Activated CD4-positive, CD25-positive, alpha-beta regulatory T cell treated with anti-CD3 and anti-CD28 coated beads, Interleukin-2, amount 50 U/mL, for 24 hours (primary cell): ENCODE measurements around the gene ORMDL2.

Experiments used
- ATAC-seq, 2 donors: fragments of 150-1000 bp; cut with Tn5 transposase; one replicate each; pipeline ENCODE4 v1.10.0; 2021; ENCODE audit warnings: mild to moderate bottlenecking in 1 of 2, moderate library complexity in 1 of 2

Gene ORMDL2, protein sequence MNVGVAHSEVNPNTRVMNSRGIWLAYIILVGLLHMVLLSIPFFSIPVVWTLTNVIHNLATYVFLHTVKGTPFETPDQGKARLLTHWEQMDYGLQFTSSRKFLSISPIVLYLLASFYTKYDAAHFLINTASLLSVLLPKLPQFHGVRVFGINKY

GRCh38 chr12:55817345-55818139 is at the start of gene ORMDL2, which contains the start of gene SARNP:
ORMDL2 (plus strand) TSS chr12:55818041; CDS start chr12:55819000, 959 bp downstream.
SARNP (minus strand) TSS chr12:55817724; CDS start chr12:55817701, 23 bp downstream.
- ATAC-seq = peak; percentile 96

- no peak for ATAC-seq
These were observed 46.1 kb upstream of the ORMDL2 start for GRCh38 chr12:55771736-55772135.

DNA sequence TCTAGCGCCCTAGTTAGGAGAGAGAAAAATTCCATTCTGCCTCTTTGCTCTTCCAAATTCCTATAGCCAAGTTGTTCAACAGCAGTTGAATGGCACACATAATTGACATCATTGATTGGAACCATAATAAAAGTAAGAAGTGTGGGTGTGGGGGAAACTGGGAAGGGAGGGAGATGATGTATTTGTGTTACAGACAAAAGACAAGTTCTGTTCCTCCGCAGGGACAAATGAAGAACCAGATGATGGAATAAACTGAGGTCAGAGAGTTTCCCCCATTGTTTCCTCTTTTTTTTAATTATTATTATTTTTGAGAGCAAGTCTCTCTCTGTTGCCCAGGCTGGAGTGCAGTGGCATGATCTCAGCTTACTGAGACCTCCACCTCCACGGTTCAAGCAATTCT is 40.0 kb upstream of the ORMDL2 start:
- ATAC-seq = no peak

DNA sequence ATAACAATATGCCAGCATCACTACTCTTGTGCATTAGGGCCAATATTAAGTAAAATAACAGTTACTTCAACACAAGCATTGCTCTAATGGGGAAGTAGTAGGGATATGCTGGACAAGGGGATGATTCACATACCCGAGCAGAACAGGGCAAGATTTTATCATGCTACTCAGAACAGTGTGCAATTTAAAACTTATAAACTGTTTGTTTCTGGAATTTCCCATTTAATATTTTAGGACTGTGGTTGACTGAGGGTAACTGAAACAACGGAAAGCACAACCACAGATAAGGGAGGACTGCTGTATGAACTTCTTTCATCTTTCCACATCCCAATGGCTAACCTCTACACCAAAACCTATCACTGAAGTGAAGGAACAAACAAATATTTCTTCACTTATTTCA is 37.2 kb upstream of the ORMDL2 start:
- no peak for ATAC-seq

DNA sequence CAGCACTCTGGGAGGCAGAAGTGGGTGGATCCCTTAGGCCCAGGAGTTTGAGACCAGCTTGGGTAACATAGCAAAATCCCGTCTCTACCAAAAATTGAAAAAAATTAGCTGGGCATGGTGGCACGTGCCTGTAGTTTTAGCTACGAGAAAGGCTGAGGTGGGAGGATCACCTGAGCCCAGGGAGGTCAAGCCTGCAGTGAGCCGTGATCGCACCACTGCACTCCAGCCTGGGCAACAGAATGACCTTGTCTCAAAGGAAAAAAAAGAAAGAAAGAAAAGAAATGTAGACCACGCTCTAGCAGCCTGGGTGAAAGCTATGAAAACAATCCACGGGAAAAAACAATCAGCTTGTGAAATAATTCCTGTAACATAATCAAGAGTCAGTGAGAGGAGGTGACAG is 29.3 kb upstream of the ORMDL2 start:
- no peak for ATAC-seq

DNA sequence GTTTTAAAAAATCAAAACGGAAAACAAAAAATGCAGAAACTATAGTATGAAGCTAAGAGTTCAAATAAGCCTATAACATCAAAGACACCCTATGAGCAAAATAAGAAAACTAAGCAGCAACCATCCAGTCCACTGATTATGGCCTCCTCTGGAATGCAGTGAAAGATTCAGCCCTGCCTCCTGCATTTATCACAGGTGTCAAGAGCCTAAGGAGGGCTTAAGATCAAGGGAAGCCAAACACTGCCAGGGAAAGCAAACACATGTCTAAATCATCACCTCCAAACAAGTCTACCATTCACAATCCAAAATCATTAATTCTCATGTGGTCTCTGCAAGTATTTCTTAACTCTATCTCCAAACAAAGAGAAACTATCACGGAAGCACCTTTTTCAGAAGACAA is 28.7 kb upstream of the ORMDL2 start:
- ATAC-seq = no peak

DNA sequence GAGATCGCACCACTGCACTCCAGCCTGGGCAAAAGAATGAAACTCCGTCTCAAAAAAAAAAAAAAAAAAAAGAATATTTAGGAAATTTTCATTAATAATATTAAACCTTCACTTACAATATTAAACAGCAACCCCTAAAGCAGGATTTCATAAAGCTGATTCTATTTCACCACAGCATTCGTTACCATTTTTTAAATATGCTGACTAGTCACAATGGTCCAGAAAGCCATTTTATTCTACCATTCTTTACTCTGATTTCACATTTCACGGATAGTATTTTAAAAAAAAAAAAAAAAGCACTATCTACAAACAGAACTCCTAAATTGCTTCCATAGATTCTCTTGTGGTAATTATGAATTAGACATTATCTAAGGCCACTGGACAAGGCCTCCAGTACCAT is 27.9 kb upstream of the ORMDL2 start:
- ATAC-seq = no peak

DNA sequence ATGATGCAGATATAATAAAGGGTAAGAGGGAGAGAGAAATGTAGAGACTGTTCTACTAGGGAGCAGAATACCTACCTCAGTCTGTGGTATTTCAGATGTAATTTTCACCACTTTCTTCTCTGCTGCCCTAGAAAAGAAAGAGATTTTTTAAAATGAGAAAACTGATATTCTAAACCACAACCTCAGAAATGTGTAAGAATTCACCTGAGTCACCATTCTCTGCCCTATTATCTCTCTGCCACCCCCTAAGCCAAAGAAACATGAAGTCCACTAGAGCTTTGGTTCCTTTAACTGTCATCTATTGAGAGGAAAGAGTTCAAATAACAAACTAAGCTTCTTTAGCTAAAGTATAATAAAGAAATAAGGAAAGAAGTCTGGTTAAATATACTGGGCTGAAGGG is 21.9 kb upstream of the ORMDL2 start:
- ATAC-seq = peak; percentile 28 to 41

- ATAC-seq = no peak
These were observed 20.8 kb upstream of the ORMDL2 start for GRCh38 chr12:55797068-55797467.

GRCh38 chr12:55797550-55797949 is 20.3 kb upstream of the ORMDL2 start:
- ATAC-seq = no peak

GRCh38 chr12:55806982-55807381 is 10.9 kb upstream of the ORMDL2 start:
- ATAC-seq = no peak

DNA sequence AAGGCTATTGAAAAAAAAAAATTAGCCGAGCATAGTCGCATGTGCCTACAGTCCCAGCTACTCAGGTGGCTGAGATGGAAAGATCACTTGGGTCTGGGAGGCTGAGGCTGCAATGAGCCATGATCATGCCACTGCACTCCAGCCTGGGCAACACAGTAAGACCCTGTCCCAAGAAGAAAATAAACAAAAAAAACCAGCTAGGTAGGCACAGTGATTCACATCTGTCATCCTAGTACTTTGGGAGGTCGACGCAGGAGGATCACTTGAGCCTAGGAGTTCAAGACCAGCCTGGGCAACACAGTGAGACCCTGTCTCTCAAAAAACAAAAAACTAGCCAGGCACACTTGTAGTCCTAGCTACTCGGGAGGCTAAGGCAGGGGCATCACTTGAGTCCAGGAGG is 8.6 kb upstream of the ORMDL2 start:
- no peak for ATAC-seq

- ATAC-seq = no peak
These were observed 5.8 kb upstream of the ORMDL2 start for GRCh38 chr12:55812088-55812487.

DNA sequence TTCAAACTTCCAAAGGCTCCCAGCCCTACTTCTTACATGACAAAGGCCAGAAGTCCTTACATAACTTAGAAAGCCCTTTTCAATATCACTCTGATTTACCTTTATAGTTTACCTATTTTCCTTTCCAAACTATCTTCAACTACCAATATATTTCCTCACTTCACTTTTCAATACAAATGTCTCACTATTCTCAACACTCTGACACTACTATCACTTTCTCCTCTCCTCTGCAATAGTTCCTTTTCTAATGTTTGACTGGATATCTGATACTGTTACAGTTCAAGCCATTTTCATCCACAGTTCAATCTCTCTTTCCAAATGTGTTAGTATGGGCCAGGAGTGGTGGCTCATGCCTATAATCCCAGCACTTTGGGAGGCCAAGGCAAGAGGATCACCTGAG is 3.6 kb upstream of the ORMDL2 start:
- ATAC-seq = no peak

DNA sequence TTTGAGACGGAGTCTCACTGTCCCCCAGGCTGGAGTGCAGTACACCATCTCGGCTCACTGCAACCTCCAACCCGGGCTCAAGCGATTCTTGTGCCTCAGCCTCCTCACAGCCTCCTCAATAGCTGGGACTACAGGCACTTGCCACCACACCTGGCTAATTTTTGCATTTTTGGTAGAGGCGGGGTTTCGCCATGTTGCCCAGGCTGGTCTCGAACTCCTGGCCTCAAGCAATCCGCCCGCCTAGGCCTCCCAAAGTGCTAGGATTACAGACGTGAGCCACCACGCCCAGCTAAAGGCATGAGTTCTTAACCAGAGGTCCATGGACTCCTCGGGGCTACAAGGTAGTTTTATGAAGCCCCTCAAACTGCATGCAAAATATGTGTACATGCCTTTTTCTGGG is 2.4 kb upstream of the ORMDL2 start:
- ATAC-seq = no peak

GRCh38 chr12:55816881-55817344 is 928 bp upstream of the ORMDL2 start:
- no peak for ATAC-seq

GRCh38 chr12:55818140-55818728 is 393 bp downstream of the ORMDL2 start:
- peak; percentile 39 to 40 for ATAC-seq

GRCh38 chr12:55818886-55819285 is 1.0 kb downstream of the ORMDL2 start:
- ATAC-seq = no peak

- no peak for ATAC-seq
These were observed 2.8 kb downstream of the ORMDL2 start for GRCh38 chr12:55820679-55821078.

- no peak for ATAC-seq
These were observed 4.4 kb downstream of the ORMDL2 start for GRCh38 chr12:55822228-55822627.

- ATAC-seq = no peak
These were observed 5.6 kb downstream of the ORMDL2 start for GRCh38 chr12:55823419-55823818.

DNA sequence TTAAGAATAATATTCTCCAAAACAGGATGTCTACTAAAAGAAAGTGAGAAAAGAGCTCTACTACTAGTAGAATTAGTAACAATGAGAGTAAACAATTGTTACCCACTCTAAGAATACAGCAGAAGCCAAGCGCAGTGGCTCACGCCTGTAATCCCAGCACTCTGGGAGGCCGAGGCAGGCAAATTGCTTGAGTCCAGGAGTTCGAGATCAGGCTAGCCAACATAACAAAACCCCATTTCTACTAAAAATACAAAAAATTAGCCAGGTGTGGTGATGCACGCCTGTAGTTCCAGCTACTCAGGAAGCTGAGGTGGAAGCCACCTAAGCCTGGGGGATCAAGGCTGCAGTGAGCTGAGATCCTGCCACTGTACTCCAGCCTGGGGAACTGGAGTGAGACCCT is 6.9 kb downstream of the ORMDL2 start:
- ATAC-seq = no peak

GRCh38 chr12:55827806-55828205 is 10.0 kb downstream of the ORMDL2 start:
- ATAC-seq = no peak

DNA sequence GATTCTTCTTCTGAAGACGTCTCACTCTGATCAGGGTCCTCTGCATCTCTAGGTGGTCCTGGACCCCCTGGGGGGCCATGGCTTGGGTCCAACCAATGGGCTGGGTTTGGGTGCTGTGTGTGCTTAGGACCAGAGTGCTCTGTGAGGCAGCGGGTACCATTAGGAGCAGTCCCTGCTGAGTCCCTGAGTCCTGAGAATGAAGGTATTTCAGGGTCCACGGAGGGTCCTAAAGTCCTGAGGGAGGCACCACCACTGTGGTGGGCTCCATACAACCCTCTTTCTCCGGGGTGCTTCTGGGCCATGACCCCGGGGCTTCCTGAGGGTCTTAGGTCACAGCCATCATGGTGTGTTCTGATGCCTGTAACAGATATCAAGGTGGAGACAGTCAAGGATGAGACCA is 10.5 kb downstream of the ORMDL2 start:
- no peak for ATAC-seq
